Suprapubic skin (tissue), 4 donors: ENCODE measurements around the gene SLC29A2. TPM values are rescaled to one million over a fixed set of nuclear protein-coding genes. Genes with fewer than 3 reads are reported as not detected.

ENCODE experiments used
- DNase-seq, 2 donors: peaks; one replicate each; pipeline ENCODE4 v3.0.0-alpha.2; 2019; ENCODE audit warnings: low spot score in 2 of 2
- H3K27ac ChIP-seq: fragments of 200-600 bp; sonication (generic); one replicate; pipeline ENCODE4 v1.5.1; 2019
- H3K27me3 ChIP-seq: fragments of 200-600 bp; sonication (generic); one replicate; pipeline ENCODE4 v1.5.1; 2019
- H3K36me3 ChIP-seq: fragments of 200-600 bp; sonication (generic); one replicate; pipeline ENCODE4 v1.5.1; 2019
- H3K4me1 ChIP-seq: fragments of 200-600 bp; sonication (generic); one replicate; pipeline ENCODE4 v1.5.1; 2019
- H3K4me3 ChIP-seq: fragments of 200-600 bp; sonication (generic); one replicate; pipeline ENCODE4 v1.5.1; 2019; ENCODE audit warnings: mild to moderate bottlenecking
- H3K9me3 ChIP-seq: fragments of 200-600 bp; sonication (generic); one replicate; pipeline ENCODE4 v1.5.1; 2019
- EP300 ChIP-seq: sonication (generic); formaldehyde crosslinking; IDR thresholded peaks from one replicate; pipeline ENCODE4 v1.6.1; 2017; ENCODE audit warnings: antibody characterized with exemption
- POLR2A ChIP-seq, 2 donors: fragments of 450-650 bp; IDR thresholded peaks; one replicate each; pipeline ENCODE4 v1.6.1; 2017; ENCODE audit warnings: antibody characterized with exemption in 2 of 2, mild to moderate bottlenecking in 2 of 2, moderate library complexity in 2 of 2
- POLR2AphosphoS5 ChIP-seq, 3 donors: sonication (generic); formaldehyde crosslinking; IDR thresholded peaks; one replicate each; pipeline ENCODE4 v1.6.1; 2017; ENCODE audit warnings: antibody characterized with exemption in 3 of 3
- WGBS: methylation state at CpG from one replicate; pipeline ENCODE4 v1.1.5; 2018; 5-methylcytosine and 5-hydroxymethylcytosine counted together
- total RNA-seq, 4 donors: library from RNA; depleted of rRNA; stranded (reverse); fragments of >200 nt; gene quantifications; one replicate each; pipeline ENCODE4 v1.1.0, GENCODE V29; 2016
- TF ChIP-seq, protein P1 (sequence below), 2 donors: fragments of 200-600 bp in 1 of 2; fragments of 450-650 bp in 1 of 2; sonication (generic) in 1 of 2; IDR thresholded peaks; one replicate each; pipeline ENCODE4 v1.5.1; 2016 to 2019; ENCODE audit warnings: antibody characterized with exemption in 2 of 2, mild to moderate bottlenecking in 1 of 2, moderate library complexity in 1 of 2

SLC29A2 gene
- total RNA-seq, 4 donors from 2014 or later: 2.2 to 4.7 (median 3.9) TPM

DNA sequence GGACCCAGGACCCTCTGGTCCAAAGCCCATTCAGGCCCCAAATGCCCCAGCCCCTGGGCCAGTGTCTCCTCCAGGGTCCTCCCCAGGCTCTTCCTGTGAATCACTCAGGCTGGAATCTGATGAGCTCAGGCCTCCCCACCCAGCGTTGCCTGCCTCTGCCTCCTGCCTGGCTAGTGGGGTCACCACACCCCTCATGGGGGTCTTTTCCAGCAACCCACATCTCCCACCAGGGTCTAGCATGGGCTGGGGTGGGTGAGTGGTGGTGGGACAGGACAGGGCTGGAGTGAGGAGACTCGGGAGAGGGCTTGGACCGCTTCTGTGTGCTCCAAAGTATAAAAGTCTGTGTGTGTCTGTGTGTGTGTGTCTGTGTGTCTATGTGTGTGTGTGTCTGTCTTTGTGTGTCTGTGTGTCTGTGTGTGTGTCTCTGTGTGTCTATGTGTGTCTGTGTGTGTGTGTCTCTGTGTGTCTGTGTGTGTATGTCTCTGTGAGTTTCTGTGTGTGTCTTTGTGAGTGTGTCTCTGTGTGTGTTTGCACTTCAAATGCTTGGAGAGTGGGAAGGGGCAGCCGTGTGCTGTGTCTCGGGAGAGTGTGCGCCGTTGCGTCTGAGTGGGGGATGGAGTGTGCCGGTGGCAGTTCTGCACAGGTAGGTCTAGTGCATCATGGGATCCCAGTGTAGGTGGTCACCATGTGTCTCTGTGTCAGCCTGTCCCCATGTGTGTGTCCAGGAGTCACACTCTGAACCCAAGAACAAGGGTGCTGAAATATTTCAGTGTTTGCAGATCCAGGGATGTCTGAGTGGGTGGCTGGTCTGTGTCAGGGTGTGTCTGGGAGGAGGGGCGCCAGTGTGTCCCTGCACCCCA lies 44.2 kb downstream of the SLC29A2 start:
- Histone ChIP-seq H3K27me3 (no peaks in the 10 kb centered on the region), H3K27ac (peak overlapping the region; percentile 74), H3K4me1 (peaks cover 53% of the 10 kb centered on the region), H3K36me3 (peaks cover 10% of the 10 kb centered on the region), H3K4me3 (no peak overlapping the region), H3K9me3 (no peaks in the 10 kb centered on the region)
- TF ChIP-seq POLR2A (IDR thresholded peaks at IDR 0.05) (no peak), POLR2AphosphoS5 (IDR thresholded peaks at IDR 0.05) (no peak), EP300 (no peak)
- TF ChIP-seq, protein P1, sequence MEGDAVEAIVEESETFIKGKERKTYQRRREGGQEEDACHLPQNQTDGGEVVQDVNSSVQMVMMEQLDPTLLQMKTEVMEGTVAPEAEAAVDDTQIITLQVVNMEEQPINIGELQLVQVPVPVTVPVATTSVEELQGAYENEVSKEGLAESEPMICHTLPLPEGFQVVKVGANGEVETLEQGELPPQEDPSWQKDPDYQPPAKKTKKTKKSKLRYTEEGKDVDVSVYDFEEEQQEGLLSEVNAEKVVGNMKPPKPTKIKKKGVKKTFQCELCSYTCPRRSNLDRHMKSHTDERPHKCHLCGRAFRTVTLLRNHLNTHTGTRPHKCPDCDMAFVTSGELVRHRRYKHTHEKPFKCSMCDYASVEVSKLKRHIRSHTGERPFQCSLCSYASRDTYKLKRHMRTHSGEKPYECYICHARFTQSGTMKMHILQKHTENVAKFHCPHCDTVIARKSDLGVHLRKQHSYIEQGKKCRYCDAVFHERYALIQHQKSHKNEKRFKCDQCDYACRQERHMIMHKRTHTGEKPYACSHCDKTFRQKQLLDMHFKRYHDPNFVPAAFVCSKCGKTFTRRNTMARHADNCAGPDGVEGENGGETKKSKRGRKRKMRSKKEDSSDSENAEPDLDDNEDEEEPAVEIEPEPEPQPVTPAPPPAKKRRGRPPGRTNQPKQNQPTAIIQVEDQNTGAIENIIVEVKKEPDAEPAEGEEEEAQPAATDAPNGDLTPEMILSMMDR (IDR thresholded peaks at IDR 0.05): no peak
- peak in 1 of 2 donors; percentile 73 for DNase-seq
- WGBS: 70% methylated on average over 10 of the region's 10 CpGs

DNA sequence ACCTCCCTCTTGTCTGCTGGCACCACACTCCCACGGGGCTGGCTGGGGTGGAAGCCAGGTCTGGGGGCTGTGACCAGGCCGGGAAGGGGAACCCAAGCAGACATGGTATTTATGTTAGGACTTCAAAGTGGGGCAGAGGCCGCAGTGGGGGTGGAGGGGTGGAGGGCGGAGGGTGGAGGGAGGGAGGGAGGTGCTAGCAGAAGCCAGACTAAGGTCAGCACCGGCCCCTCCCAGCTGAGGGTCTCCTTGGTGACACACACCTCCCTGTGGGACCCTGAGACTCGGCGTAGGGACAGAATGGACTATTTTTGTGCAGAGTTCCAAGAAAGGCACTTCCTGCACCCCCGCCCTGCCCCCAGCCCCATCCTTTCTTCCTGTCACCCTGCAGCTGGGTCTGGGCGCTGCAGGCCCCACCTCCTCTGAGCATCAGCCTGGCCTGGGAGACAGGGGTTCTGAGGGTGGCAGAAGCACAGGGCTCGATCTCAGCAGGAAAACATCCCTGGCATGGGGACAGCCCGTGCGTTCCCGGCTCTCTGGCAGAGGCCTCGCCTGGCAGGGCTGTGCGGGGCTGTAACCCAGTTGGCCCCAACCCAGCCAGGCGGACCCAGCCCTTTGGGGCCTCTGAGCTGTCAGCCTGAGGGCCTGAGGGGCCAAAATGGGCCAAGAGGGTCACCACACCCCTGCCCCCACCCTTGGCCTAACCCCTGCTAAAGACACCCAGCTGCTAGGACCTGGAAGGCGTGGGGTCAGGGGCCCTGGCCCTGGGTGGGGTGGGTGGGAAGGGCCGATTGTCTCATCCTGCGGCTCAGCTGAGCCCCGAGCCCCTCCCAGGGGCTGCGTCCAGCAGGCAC lies 45.1 kb downstream of the SLC29A2 start:
- Histone ChIP-seq H3K4me3 (no peak overlapping the region), H3K27ac (peak overlapping the region; percentile 74)
- TF ChIP-seq, protein P1 (IDR thresholded peaks at IDR 0.05): no peak
- TF ChIP-seq POLR2A (IDR thresholded peaks at IDR 0.05): no peak
- no peak for TF ChIP-seq POLR2AphosphoS5 (IDR thresholded peaks at IDR 0.05)
- TF ChIP-seq EP300: no peak

GRCh38 chr11:66325263-66325671 lies 46.3 kb downstream of the SLC29A2 start:
- no peak overlapping the region for H3K4me3 ChIP-seq
- no peak overlapping the region for H3K27ac ChIP-seq
- WGBS: 66% methylated on average over 6 of the region's 8 CpGs
- no peaks in the 10 kb centered on the region for H3K9me3 ChIP-seq
- H3K27me3 ChIP-seq: no peaks in the 10 kb centered on the region
- no peak for TF ChIP-seq EP300
- TF ChIP-seq POLR2A (IDR thresholded peaks at IDR 0.05): no peak
- TF ChIP-seq POLR2AphosphoS5 (IDR thresholded peaks at IDR 0.05): no peak
- TF ChIP-seq, protein P1 (IDR thresholded peaks at IDR 0.05): no peak
- DNase-seq: no peak
- H3K36me3 ChIP-seq: no peaks in the 10 kb centered on the region
- H3K4me1 ChIP-seq: peaks cover 63% of the 10 kb centered on the region

More for the DNA sequence above, 45.1 kb downstream of the SLC29A2 start:
- Histone ChIP-seq H3K27me3 (no peaks in the 10 kb centered on the region), H3K9me3 (no peaks in the 10 kb centered on the region), H3K36me3 (peaks cover under 1% of the 10 kb centered on the region), H3K4me1 (peaks cover 61% of the 10 kb centered on the region)
- WGBS: 41% methylated on average over 5 of the region's 21 CpGs
- DNase-seq: peak in 1 of 2 donors; percentile 77

DNA sequence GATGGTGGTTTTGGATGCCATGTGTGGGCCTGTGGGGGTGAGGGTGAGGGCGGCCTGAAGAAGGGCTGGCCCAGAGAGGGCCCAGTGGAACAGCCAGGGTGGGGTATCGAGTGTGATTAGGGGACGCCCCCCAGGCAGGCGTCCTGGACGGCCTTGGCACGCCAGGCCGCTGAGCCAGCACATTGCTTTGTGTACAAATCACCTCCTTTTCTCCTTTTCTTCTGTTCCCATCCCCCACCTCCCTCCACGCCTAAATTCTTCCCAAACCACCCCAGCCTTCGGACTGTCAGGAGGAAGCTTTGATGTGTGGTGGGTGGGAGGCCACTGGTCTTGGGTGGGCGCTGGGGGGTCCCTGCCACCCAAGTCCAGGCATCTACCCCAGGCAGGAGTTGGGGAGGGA lies 46.9 kb downstream of the SLC29A2 start:
- 41% methylated on average over 10 of the region's 10 CpGs for WGBS
- no peak for TF ChIP-seq POLR2A (IDR thresholded peaks at IDR 0.05)
- no peak for TF ChIP-seq POLR2AphosphoS5 (IDR thresholded peaks at IDR 0.05)
- TF ChIP-seq EP300: no peak
- TF ChIP-seq, protein P1 (IDR thresholded peaks at IDR 0.05): no peak
- Histone ChIP-seq H3K4me1 (peaks cover 63% of the 10 kb centered on the region), H3K27me3 (no peaks in the 10 kb centered on the region), H3K4me3 (no peak overlapping the region), H3K36me3 (no peaks in the 10 kb centered on the region), H3K27ac (peak overlapping the region; percentile 20), H3K9me3 (no peaks in the 10 kb centered on the region)
- DNase-seq: no peak

DNA sequence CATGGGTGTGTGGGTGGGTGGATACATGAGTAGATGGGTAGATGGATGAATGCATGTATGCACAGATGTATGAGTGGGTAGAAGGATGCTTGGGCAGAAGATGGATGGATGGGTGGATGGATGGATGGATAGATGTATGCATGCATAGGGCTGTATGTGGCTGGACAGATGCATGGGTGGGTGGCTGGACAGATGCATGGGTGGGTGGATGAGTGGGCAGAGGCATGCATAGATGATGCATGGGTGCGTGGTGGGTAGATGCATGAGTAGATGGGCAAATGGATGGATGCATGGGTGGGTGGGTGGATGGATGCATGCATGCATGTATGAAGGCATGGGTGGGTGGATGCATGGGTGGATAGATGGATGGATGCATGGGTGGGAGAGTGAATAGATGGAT lies 47.9 kb downstream of the SLC29A2 start:
- peaks cover 65% of the 10 kb centered on the region for H3K4me1 ChIP-seq
- DNase-seq: no peak
- no peaks in the 10 kb centered on the region for H3K27me3 ChIP-seq
- no peaks in the 10 kb centered on the region for H3K9me3 ChIP-seq
- TF ChIP-seq POLR2AphosphoS5 (IDR thresholded peaks at IDR 0.05) (no peak), EP300 (no peak), POLR2A (IDR thresholded peaks at IDR 0.05) (no peak)
- TF ChIP-seq, protein P1 (IDR thresholded peaks at IDR 0.05): no peak
- no peak overlapping the region for H3K27ac ChIP-seq
- H3K4me3 ChIP-seq: no peak overlapping the region
- 96% methylated on average over 1 of the region's 1 CpG for WGBS
- H3K36me3 ChIP-seq: no peaks in the 10 kb centered on the region
